GM19467 (cell line): ENCODE results near the gene SDCCAG8.
"Not testable (repeated sequence)": the region's sequence is repeated elsewhere in the genome, so short reads cannot be mapped to it uniquely, and the experiment has no call there.

Experiments
- ATAC-seq: cut with Tn5 transposase; IDR thresholded peaks from one replicate; pipeline ENCODE4 v1.9.1; 2021; ENCODE audit warnings: mild to moderate bottlenecking, moderate library complexity; ENCODE audit not compliant: unreplicated experiment

Gene SDCCAG8

DNA sequence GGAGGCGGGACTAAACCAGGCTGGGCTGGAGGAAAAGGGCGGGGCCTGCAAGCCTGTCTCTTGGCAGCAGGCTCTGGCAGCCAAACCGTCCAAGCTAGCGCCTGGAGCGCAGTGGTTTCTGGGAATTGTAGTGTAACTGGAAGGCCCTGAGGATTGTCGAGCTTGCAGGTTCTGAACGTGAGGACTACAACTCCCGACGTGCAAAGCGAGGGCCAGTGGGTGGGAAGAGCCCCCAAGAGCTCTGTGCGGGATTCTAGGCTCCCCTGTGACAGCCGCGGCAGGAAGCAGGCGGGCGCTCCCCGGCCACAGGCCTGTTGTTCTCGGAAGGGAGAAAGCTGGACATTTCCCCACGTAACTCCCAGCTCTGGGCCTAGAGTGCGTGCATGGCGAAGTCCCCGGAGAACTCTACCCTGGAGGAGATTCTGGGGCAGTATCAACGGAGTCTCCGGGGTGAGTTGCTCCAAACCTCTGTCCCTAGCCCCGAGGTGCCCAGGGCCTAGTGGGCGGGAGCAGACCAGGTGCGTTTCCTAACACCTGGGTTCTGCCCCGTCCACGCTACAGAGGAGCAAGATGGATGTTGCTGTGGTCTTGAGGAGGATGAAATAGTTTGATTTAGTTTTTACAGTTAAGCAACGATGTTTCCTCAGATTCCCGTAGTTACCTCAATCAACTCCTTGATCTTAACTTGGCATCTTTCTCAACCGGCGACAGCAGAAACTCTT lies at the start of gene SDCCAG8:
Gene SDCCAG8 (plus strand): TSS at position 251 of the 722 bp plus-strand sequence. CDS start 133 bp downstream, at position 384.
- ATAC-seq, result peak; percentile 76

DNA sequence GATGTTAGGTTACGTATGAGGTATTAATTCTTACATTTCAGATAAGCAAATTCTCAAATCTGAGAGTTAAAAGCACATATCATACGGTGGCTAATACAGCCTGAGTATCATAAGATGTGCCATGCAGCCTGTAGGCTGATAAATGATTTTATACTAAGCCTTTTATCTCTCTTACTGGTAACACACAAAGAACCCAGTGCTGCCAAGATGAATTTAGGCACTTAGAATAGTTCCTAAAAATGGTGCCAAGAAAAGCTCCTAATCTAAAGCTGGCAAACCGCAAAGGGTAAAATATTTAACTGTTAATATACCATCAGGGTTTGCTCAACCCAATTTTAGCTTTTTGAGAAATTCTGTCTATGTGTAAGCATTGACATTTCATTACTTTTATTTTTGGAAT lies 43.9 kb upstream of the SDCCAG8 start:
- not testable (repeated sequence) for ATAC-seq

DNA sequence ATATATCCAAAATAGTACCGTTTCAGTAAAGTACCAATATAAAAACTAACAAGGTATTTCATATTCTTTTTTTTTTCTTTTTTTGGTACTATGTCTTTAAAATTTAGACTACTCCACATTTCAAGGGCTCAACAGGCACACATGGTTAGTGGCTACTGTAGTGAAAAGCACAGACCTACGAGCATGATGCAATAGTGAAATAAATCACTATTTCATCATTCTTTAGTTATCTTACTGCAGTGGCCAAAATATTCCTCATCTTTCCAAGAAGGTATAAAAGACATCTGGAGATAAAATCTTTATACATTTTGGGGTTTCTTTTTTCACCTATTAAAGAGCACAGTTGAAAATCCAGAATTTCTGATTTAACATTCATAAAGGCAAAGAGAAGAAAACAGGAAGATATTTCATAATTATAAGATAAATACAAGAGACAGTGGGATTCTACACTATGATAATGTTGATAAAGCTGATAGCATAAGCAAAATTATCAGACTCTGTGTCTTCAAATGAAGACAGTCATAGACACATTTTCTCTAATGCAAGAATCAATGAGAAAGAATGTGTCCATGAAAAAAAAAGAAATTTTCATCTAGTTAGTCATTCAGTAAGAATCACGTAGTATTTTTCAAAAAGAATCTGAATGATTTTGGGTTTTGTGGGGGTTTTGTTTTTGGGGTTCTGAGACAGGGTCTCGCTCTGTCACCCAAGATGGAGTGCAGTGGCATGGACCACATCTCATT lies 42.6 kb upstream of the SDCCAG8 start:
- no peak for ATAC-seq

DNA sequence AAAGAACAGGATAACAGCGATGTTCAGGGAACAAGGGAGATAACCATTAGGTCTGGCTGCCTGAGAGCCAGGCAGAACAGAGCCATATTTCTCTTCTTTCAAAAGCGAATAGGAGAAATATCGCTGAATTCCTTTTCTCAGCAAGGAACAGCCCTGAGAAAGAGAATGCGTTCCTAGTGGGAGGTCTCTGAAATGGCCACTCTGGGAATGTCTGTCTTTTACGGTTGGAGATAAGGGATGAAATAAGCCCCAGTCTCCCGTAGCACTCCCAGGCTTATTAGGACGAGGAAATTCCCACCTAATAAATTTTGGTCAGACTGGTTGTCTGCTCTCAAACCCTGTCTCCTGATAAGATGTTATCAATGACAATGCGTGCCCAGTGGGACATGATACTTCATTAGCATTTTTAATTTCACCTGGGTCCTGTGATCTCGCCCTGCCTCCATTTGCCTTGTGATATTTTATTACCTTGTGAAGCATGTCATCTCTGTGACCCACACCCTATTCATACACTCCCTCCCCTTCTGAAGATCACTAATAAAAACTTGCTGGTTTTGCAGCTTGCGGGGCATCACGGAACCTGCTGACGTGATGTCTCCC lies 40.5 kb upstream of the SDCCAG8 start:
- ATAC-seq, result not testable (repeated sequence)

DNA sequence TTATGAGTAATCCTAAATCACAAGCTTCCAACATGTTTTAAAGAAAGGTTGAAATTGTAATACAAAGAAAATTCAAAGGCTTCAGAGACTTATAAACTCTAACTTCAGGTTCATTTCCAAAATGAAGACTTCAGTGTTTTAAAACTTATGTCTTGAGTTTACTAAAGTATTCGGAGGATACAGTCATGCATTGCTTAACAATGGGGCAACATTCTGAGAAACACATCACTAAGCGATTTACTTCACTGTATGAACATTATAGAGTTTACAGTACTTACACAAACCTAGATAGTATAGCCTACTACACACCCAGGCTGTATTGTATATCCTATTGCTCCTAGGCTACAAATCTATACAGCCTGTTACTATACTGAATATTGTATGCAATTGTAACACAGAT lies 39.1 kb upstream of the SDCCAG8 start:
- no peak for ATAC-seq

DNA sequence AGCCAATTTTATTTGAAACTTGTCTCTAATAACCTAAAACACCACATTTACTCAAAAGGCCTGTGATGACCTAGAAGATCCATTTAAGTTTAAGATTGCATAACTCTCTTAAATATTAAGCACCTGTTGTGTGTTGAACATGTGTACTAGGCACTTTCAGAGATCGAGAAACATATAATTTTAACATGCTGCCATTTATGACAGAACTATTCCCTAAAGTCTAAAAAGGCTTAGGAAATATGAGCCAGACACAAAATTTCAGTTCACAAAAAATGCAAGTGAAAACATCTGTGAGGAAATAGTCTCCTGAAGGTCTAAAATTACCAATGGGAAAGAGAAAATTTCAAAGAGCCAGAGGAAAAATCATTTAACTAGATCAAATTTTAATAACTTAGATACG lies 38.5 kb upstream of the SDCCAG8 start:
- ATAC-seq, result no peak

DNA sequence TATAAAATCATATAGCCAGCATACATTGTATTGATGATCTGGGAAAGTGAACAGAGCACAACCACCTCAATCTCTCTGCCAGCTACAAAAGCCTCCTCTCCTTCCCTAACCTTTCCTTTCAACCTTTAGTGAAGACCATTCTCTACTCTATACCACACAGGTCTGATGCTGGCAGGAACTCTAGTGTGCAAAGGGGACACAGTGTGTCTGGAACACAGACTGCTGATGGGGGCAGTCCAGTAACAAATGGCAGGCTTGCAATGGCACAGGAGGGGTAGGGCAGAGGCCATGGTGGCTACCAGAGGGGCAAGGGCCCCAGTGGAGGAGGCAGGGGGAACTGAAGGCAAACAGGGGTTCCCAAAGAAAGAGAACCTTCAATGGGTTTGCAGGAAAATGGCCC lies 37.8 kb upstream of the SDCCAG8 start:
- no peak for ATAC-seq

DNA sequence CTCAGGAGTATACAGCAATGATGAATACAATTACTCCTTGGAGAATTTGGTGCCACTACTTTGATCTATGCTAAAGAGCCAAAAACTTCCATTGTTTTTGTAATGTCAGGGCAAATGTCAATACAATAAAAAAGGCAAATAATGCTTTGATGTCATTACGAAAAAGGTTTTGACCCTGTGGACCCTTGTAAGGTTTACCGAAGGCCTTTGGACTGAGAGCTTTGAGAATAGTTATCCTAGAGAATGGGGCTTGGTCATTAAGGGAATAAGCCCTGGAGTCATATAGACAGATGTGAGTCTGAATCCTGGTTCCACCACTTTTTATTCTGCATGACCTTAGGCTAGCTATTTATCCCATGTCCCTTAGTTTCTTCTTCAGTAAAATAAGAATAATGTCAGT lies 28.2 kb upstream of the SDCCAG8 start:
- no peak for ATAC-seq

DNA sequence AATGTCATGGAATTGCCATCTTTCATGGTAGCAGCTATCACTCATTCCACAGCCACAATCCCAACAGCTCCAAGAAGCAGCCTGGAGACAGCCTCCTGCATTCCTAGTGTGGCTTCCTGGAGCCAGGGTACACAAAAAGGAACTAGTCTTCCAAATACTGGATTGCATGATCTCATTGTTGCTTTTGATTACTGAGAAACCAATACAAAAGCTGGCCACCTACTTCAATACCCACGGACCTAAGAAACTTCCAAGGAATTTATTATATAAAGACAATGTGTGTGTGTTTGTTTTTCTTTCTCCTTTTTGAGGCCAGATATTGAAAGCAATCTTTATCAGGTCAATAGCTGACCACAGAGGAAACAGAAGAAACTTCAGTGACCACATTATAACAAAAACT lies 26.3 kb upstream of the SDCCAG8 start:
- ATAC-seq, result no peak

DNA sequence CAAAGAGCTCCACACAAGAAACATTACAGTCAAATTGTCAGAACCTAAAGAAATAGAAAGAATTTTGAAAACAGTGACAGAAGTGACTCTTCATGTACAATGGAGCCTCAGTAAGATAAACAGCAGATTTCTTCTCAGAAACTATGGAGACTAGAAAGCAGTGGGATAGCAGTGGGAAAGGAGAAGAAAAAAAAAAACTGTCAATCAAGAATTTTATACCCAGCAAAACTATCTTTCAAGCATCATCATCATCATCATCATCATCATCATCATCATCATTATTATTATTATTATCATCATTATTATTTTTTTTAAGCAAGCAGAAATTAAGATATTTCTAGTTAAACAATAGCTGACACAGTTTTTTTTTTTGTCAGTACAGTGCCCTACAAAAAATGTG lies 24.9 kb upstream of the SDCCAG8 start:
- no peak for ATAC-seq

DNA sequence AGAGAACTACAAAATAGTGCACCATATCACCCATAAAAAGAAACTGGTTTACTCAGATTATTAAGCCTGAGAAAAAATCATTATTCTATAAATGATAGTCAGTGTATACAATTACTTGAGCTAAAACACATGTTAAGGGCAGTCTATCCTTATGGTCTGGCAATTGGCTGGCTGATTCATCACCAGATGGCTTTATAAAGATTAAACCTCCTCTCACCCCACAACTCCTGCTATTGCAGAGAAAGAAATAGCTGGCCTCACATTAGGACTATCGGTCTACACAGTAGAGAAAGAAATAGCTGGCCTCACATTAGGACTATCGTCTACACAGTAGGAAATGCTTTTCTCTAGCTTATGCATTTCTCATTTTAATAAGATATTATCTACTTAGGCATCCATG lies 21.9 kb upstream of the SDCCAG8 start:
- ATAC-seq, result no peak

DNA sequence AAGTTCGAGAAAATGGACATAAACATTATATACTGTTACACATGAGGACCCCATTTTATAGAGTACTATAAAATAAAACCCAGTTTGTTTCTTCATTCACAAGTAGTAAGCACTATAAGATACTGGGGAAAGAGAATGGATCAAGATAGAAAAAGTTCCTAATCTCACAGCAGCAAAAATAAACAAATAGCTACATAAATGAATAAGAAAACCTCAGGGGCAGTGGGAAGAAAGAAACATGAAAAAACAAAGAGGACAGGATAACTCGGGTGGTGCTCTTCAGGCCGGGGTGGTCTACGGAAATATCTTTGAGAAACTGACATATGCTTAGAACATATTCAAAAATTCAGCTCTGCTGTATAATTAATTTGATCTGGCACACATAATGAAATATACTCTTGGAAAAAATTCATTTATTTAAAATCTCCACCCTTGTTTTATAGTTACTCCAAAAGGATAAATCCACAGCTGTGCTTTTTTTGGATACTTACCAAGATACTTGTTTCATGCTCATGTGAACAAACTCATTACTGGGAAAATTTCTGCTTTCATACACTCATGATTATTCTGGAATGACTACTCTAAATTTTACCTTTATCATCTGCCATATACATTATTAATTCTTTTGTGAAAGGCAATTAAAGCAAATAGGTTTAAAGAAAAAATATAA lies 20.7 kb upstream of the SDCCAG8 start:
- ATAC-seq, result no peak

DNA sequence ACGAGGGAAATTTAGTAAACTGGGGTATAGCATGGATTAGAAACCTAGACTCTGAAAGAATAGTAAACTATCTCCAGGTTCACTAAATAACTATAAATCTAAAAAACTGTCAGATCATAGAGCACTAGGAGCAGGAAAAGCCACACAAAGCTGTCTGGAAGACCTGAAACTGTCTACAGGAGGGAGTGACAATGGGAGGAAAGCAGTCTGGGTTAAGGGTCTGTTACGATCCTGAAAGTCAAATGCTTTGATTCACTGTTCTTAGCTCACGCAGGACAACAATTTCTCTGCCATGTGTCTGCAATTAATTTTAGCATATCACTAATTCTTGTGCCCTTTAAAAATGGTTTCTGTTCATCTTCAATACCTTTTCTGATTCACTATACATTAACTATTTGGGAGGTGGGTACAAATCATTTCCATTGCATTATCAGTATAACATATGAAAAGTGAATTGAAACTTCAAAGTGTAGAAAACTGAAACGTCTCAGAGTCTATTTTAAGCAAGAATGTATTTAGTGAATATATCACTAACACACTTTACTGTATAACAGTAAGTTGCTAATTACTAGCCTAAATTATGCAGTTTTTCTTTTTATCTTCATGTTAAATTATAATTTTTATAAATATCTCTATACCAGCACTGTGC lies 19.1 kb upstream of the SDCCAG8 start:
- ATAC-seq, result peak; percentile 63

DNA sequence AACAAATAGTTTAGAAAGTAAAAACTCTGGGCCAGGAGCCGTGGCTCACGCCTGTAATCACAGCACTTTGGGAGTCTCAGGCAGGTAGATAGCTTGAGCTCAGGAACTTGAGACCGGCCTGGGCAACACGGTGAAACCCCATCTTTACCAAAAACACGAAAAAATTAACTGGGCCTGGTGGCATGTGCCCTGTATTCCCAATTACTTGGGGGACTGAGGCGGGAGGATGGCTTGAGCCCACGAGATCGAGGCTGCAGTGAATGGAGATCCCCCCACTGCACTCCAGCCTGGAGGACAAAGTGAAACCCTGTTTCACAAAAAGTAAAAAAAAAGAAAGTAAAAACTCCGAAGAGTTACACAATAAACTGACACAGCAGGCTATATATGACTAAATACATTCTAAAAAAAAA lies 11.4 kb upstream of the SDCCAG8 start:
- ATAC-seq, result no peak

DNA sequence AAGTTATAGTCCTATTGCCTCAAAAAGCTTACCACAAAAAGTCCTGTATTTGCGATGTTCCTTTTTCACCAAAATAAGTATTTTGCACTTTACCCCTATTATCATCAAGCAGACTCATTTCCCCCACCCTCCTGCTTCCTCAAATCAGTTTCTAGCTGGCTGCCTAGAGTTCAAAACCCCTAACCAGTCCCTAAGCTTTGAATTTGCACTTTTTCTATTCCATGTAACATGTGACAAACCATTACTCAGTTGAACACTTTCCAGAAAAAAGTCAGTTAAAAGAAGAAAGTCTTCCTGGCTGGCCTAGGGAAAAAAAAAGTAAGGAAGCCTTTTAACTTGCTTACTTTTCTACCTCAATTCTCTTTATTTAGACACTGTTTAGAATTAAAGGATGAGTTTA lies 8.9 kb upstream of the SDCCAG8 start:
- ATAC-seq, result no peak

DNA sequence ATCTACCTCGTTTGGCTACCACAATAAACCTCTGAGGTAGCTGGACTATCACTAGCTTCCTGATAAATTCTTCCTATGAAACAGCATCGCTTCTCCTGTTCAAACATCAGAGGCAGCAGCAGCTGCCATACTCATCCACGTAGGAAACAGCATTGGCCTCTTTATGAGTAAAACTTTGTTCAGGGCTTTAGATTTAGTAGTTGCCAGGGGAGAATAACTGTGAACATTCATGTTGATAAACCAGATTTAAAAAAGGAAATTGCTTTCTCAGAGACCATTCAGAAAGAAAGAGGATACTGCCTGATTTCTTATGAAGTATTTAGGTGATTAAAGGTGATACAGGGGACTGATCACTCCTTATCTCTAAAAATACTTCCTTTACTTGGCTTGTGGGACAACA lies 7.9 kb upstream of the SDCCAG8 start:
- ATAC-seq, result no peak

DNA sequence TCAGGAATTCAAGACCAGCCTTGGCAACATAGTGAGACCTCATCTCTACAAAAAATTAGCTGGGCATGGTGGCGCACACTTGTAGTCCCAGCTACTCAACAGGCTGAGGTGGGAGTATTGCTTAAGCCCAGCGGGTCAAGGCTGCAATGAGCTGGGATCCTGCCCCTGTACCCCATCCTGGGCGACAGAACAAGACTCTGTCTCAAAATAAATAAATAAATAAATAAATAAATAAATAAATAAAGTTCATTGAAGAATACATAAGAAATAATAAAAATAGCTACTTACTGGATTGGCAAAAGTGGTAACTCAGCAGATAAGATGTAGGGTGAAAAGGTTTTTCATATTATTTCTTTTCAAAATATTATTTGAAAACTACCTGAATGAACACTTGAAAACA lies 6.6 kb upstream of the SDCCAG8 start:
- ATAC-seq, result no peak

DNA sequence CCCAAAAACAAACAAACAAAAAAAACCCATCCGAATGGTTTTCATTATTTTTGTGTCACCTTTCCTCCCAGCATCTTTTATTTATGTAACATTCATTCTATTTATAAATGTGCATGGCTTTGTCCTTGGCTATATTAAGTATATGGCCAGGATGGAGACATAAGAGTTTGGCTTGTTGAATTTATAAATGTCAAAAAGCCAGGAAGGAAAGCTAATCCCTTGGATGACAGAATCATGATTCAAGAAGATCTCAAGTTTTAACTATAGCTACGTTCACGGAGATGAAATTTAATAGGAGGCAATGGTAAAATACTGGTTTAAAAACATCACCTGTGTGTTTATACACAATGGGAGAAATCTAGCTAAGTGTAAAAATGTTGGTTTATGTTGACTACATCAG lies 5.7 kb upstream of the SDCCAG8 start:
- ATAC-seq, result no peak

DNA sequence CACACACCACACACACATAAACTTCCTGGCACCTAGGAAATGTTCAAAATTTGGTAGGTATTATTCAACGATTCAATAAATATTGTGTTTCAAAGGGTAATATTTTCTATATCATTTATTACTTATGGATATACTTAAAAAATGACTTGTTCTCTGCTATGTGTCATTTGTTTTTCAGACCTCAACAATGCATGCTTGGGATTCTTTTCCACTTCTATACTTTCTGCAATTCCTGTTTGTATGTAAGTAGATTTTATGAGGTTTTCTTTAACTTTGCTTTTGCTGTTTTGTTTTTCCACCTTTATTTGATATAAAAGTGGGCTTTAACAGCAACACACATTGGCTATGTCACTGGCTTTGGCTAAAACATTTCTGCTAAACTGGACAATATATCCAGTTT lies 4.3 kb upstream of the SDCCAG8 start:
- no peak for ATAC-seq

DNA sequence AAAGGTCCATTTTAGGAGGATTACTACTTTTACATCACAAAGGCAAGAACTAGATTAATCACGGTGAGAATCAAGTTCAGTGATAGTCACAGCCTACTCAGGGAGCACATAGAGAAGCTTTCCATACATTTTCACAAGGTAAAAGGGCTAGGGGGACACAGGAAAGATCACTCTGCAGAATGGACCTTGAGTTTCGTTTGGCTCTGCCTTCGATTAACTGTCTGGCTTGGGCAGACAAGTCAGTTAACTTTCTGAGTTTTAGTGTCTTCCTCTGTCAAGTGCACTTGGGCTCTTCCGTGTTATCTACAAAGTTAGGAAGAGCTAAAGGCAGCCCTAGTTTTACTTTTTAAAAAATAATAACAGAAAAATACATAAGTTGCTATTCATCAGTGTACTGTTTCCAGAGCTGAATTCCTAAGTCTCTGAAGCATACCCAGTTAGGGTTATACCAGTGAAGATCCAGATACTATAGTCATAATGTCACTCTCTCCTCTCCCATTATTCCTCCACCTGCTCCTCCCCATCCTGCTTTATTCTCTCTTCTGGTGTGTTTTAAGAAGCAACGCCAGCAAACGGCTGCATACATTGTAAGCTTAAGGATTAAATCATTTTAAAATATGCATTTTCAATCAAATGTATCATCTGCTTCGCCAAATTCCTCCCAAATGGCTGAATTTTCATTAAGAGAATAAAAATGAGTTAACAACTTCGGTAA lies 2.5 kb upstream of the SDCCAG8 start:
- ATAC-seq, result no peak

DNA sequence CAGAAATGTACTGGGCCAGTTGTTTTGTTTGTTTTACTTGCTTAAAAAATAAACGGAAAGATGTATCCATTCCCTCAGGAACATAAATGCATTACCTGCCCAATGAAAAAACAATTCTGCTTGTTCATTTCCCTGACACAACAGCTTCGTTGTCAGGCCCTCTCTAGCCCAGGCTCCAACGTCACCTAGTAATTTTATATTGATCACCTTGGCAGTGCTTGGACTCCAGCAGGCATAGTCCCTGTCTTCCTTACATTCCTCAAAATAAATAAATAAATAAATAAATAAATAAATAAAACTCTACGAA lies 2.0 kb upstream of the SDCCAG8 start:
- no peak for ATAC-seq
